Activated CD8-positive, alpha-beta T cell treated with anti-CD3 and anti-CD28 coated beads for 36 hours (primary cell): Measurements from ENCODE around the gene CMIP. TPM values are rescaled to one million over a fixed set of nuclear protein-coding genes. Genes with fewer than 3 reads are reported as not detected.

ENCODE experiments used
- ATAC-seq: fragments of 200-7000 bp; cut with Tn5 transposase; one replicate; pipeline ENCODE4 v1.10.0; 2021; ENCODE audit warnings: mild to moderate bottlenecking, moderate library complexity
- CTCF ChIA-PET: fragments of 350-600 bp; sonication (Branson Sonifier 250); formaldehyde crosslinking; loops from one replicate; lab custom pipeline; 2021; ENCODE audit warnings: antibody characterized with exemption; lab: Charles Lee
- POLR2A ChIA-PET: fragments of 350-600 bp; sonication (Branson Sonifier 250); formaldehyde crosslinking; loops from one replicate; lab custom pipeline; 2021; ENCODE audit warnings: antibody characterized with exemption; lab: Charles Lee
- DNase-seq: peaks from one replicate; pipeline ENCODE4 v3.0.0-alpha.2; 2020
- H3K27ac Mint-ChIP-seq: one replicate; pipeline ENCODE4 v1.8.0; 2021; ENCODE audit warnings: mild to moderate bottlenecking, mixed read lengths
- H3K27me3 Mint-ChIP-seq: one replicate; pipeline ENCODE4 v1.8.0; 2021; ENCODE audit warnings: mixed read lengths
- H3K36me3 Mint-ChIP-seq: one replicate; pipeline ENCODE4 v1.8.0; 2021; ENCODE audit warnings: low read depth, mixed read lengths
- H3K4me1 Mint-ChIP-seq: one replicate; pipeline ENCODE4 v1.8.0; 2021; ENCODE audit warnings: low read depth, mixed read lengths
- H3K4me3 Mint-ChIP-seq: one replicate; pipeline ENCODE4 v1.8.0; 2021; ENCODE audit warnings: mild to moderate bottlenecking, moderate library complexity, mixed read lengths
- H3K9me3 Mint-ChIP-seq: one replicate; pipeline ENCODE4 v1.8.0; 2021; ENCODE audit warnings: mixed read lengths
- intact Hi-C: fragments of 100-400 bp; cut with micrococcal nuclease; formaldehyde crosslinking; loops from one replicate; pipeline ENCODE4 v1.10.0; 2022
- total RNA-seq, 2 experiments: library from RNA; stranded (reverse); gene quantifications; one replicate each; pipeline ENCODE4 v1.2.3, GENCODE V29; 2021
- TF ChIP-seq, protein P1 (sequence below): fragments of 200-600 bp; IDR thresholded peaks from one replicate; pipeline ENCODE4 v1.8.0; 2022; ENCODE audit warnings: antibody characterized with exemption, mild to moderate bottlenecking

Gene CMIP
- total RNA-seq, 2 experiments from 2014 or later: 37.6 to 38.5 TPM

DNA sequence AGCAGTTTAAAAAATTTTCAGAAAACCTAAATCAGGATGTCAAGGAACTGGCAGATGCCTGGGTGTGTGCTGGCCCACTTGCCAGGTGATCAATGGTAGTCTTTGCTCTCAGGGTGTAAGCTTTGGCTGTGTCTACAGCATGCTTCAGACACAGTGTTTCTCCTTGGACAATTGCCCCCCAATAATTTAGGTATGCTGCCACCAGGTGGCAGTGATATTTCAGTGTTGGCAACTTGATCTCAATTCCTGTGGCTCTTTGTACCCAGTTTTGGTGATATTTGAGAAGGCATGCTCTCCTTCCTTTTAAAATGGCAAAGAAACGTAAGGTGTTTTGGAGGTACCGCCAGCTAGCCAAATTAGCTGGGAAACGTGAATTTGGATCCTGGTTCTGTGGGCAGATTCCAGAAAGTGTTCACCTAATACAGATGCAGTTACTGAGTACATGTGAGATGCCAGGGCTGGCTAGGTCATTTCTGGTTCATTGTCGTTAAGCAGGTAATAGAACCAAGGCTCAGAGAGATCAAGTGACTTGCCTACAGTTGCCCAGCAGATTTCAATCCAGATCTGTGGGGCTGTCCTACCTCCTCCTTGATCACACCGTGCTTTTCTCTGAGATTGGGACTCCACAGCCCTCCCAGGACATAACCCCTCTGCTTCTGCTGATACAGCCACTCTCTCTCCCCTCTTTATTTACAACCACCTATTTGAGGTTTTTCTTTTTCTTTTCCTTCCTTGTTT, 178.9 kb downstream of the CMIP start:
- H3K27ac Mint-ChIP-seq: no peak overlapping the region
- ATAC-seq (no peak), DNase-seq (peak; percentile 74)
- ChIA-PET CTCF (interaction anchor here (1.0 to 6.1 kb wide), 22 partner anchors 8 to 180 kb away, joined by 3 to 38 read pairs (median 4); no protein-coding TSS in a partner anchor), POLR2A (interaction anchor here (1.4 kb wide), 1 partner anchor 8 kb away, joined by 5 read pairs; no protein-coding TSS in a partner anchor)
- H3K4me1 Mint-ChIP-seq: peaks cover 5% of the 10 kb centered on the region
- no peaks in the 10 kb centered on the region for H3K9me3 Mint-ChIP-seq
- TF ChIP-seq, protein P1, sequence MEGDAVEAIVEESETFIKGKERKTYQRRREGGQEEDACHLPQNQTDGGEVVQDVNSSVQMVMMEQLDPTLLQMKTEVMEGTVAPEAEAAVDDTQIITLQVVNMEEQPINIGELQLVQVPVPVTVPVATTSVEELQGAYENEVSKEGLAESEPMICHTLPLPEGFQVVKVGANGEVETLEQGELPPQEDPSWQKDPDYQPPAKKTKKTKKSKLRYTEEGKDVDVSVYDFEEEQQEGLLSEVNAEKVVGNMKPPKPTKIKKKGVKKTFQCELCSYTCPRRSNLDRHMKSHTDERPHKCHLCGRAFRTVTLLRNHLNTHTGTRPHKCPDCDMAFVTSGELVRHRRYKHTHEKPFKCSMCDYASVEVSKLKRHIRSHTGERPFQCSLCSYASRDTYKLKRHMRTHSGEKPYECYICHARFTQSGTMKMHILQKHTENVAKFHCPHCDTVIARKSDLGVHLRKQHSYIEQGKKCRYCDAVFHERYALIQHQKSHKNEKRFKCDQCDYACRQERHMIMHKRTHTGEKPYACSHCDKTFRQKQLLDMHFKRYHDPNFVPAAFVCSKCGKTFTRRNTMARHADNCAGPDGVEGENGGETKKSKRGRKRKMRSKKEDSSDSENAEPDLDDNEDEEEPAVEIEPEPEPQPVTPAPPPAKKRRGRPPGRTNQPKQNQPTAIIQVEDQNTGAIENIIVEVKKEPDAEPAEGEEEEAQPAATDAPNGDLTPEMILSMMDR: peak; percentile 69
- H3K27me3 Mint-ChIP-seq: no peaks in the 10 kb centered on the region
- H3K4me3 Mint-ChIP-seq: no peak overlapping the region
- intact Hi-C loops: loop anchor here (1.0 to 5.0 kb wide), 2 partner anchors 100 to 221 kb away; no protein-coding TSS in a partner anchor
- no peaks in the 10 kb centered on the region for H3K36me3 Mint-ChIP-seq

DNA sequence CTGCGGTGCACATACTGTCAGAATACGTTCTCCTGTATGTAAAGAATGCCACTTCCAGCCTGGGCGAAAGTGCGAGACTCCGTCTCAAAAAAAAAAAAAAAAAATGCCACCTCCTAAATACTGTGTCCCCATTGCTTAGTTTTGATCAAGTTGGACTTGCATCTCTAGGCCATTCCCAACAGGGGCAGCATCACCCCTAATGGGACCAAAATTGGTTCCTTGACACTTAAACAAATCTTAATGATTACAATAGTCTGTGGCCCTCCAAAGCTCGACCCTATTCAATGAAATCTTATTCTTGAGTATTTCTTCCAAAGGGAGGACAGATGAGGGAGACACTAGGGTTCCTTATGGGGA, 179.8 kb downstream of the CMIP start:
- Mint-ChIP-seq H3K9me3 (no peaks in the 10 kb centered on the region), H3K36me3 (no peaks in the 10 kb centered on the region), H3K4me1 (peaks cover 9% of the 10 kb centered on the region), H3K4me3 (no peak overlapping the region), H3K27ac (no peak overlapping the region), H3K27me3 (no peaks in the 10 kb centered on the region)
- intact Hi-C loops: loop anchor here (5.0 kb wide), 1 partner anchor 222 kb away; no protein-coding TSS in a partner anchor
- POLR2A ChIA-PET: interaction anchor here (0.6 kb wide), 1 partner anchor 156 kb away, joined by 3 read pairs; no protein-coding TSS in a partner anchor
- CTCF ChIA-PET: interaction anchor here (1.2 to 6.1 kb wide), 8 partner anchors 32 to 113 kb away, joined by 3 to 38 read pairs (median 6); no protein-coding TSS in a partner anchor
- ATAC-seq: no peak
- TF ChIP-seq, protein P1: no peak
- no peak for DNase-seq

DNA sequence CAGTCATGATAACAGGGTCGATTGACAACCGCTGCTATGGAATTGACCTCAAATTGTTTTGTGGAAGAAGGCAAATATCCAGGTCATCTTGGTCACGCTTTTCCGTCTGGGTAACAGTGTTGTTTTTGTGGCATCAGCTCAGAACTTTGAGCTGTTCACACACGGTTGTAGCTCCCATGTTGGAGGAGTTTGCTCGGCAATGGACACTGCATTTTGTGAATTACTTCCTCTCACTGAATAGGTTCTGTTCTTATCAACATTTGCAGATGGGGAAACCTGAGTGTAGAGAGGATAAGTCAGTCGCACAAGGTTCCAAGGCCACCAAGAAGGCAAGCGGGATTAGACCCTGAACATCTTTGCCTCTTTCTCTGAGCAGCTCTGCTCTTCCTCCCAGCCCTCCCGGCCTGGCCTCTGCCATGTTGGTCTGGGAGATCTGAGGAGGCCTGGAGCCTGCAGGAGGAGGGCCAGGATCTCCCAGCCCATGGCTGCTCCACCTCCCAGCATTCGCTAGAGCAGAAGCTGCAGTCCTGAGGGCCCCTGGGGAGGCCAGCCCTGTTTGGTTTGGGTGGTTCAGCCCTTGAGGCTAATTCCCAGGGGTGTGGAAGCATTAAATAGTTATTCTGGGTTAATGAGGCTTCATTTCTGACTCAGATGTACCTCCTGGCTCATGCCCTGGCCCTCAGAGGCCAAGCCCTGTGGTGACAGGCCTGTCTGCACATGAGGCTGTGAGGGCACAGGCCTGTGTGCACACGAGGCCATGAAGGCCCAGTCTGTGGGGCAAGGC, 180.3 kb downstream of the CMIP start:
- CTCF ChIA-PET: interaction anchor here (1.2 to 6.1 kb wide), 6 partner anchors 8 to 113 kb away, joined by 3 to 38 read pairs (median 6); no protein-coding TSS in a partner anchor
- intact Hi-C loops: loop anchor here (5.0 kb wide), 1 partner anchor 223 kb away; no protein-coding TSS in a partner anchor
- peaks cover 14% of the 10 kb centered on the region for H3K4me1 Mint-ChIP-seq
- H3K27ac Mint-ChIP-seq: no peak overlapping the region
- DNase-seq (no peak), ATAC-seq (no peak)
- H3K4me3 Mint-ChIP-seq: no peak overlapping the region
- H3K9me3 Mint-ChIP-seq: no peaks in the 10 kb centered on the region
- TF ChIP-seq, protein P1: no peak
- H3K36me3 Mint-ChIP-seq: no peaks in the 10 kb centered on the region
- no peaks in the 10 kb centered on the region for H3K27me3 Mint-ChIP-seq
- POLR2A ChIA-PET: interaction anchor here (0.6 to 0.9 kb wide), 3 partner anchors 9 to 155 kb away, joined by 3 to 4 read pairs (median 3); no protein-coding TSS in a partner anchor

DNA sequence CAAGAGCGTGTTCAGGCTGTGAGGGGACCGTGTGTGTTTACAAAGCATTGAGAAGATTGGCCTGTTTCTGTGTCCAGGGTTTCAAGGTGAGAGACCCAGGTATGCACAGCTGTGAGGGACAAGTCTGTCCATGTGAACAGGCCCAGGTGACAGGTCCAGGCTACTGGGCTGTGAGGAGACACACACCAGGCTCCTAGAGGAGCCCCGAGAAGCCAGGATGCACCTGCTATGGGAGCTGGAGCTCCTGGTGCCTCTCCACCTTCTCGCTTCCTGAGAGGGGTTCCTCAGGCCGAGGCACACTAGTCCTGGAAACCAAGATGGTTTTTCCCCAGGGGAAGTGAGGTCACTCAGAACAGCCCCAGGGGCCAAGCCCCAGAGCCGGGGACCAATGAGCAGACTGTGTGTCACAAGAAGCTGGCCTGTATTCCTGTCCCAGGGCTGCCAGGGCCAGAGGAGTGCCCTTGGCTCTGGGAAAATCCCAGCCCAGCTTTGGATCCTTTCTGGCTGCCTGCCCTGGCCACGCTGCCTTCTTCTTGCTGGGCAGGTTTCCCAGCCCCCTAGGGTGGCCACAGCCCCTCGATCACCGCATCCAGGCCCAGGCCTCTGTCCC, 181.0 kb downstream of the CMIP start:
- DNase-seq (peak; percentile 36), ATAC-seq (peak; percentile 14)
- Mint-ChIP-seq H3K27ac (no peak overlapping the region), H3K4me3 (no peak overlapping the region), H3K9me3 (no peaks in the 10 kb centered on the region), H3K36me3 (no peaks in the 10 kb centered on the region), H3K27me3 (no peaks in the 10 kb centered on the region), H3K4me1 (peaks cover 21% of the 10 kb centered on the region)
- intact Hi-C loops: no loop called here
- ChIA-PET CTCF (interaction anchor here (0.9 to 6.1 kb wide), 5 partner anchors 9 to 112 kb away, joined by 3 to 38 read pairs (median 5); no protein-coding TSS in a partner anchor), POLR2A (interaction anchor here (0.8 to 0.9 kb wide), 2 partner anchors 10 to 57 kb away, joined by 3 to 4 read pairs; no protein-coding TSS in a partner anchor)
- TF ChIP-seq, protein P1: no peak
